Activated CD4-positive, CD25-positive, alpha-beta regulatory T cell (primary cell): ENCODE data around the gene MYO15B.
"Not testable (repeated sequence)": the region's sequence is repeated elsewhere in the genome, so short reads cannot be mapped to it uniquely, and the experiment has no call there.

ENCODE experiments used
- DNase-seq, 4 experiments: peaks; one replicate each; lab custom pipeline; 2025; lab: John Stamatoyannopoulos, UW

The MYO15B gene

GRCh38 chr17:75624714-75625345, 37.2 kb downstream of the MYO15B start:
- DNase-seq: no peak

- no peak for DNase-seq
Measured at GRCh38 chr17:75625813-75626486, 38.4 kb downstream of the MYO15B start.

- DNase-seq: no peak
Measured at GRCh38 chr17:75626496-75627038, 39.0 kb downstream of the MYO15B start.

GRCh38 chr17:75627094-75627493, 39.5 kb downstream of the MYO15B start:
- DNase-seq: no peak

- no peak for DNase-seq
Measured at GRCh38 chr17:75628425-75628824, 40.8 kb downstream of the MYO15B start.

- DNase-seq: no peak
Measured at GRCh38 chr17:75629157-75629556, 41.6 kb downstream of the MYO15B start.

- DNase-seq: no peak
Measured at GRCh38 chr17:75630071-75630917, 42.7 kb downstream of the MYO15B start.

- no peak for DNase-seq
Measured at GRCh38 chr17:75631353-75631752, 43.8 kb downstream of the MYO15B start.

- DNase-seq: no peak
Measured at GRCh38 chr17:75632428-75632827, 44.8 kb downstream of the MYO15B start.

GRCh38 chr17:75632863-75633485, 45.4 kb downstream of the MYO15B start, which contains the start of gene SMIM5:
SMIM5 (plus strand) TSS chr17:75633434; CDS start chr17:75640202, 6,768 bp downstream.
- DNase-seq: peak; percentile 72 to 81 (median 76)

GRCh38 chr17:75633486-75634375, 46.1 kb downstream of the MYO15B start:
- peak in 1 of 4 experiments; percentile 25 for DNase-seq

GRCh38 chr17:75634376-75634740, 46.8 kb downstream of the MYO15B start:
- no peak for DNase-seq

GRCh38 chr17:75634754-75635609, 47.4 kb downstream of the MYO15B start:
- no peak for DNase-seq

GRCh38 chr17:75635610-75636202, 48.1 kb downstream of the MYO15B start:
- DNase-seq: no peak

- no peak for DNase-seq
Measured at GRCh38 chr17:75636381-75637142, 49.0 kb downstream of the MYO15B start.

- no peak for DNase-seq
Measured at GRCh38 chr17:75637143-75637538, 49.5 kb downstream of the MYO15B start.

GRCh38 chr17:75637551-75637950, 50.0 kb downstream of the MYO15B start:
- no peak for DNase-seq

- DNase-seq: not testable (repeated sequence)
Measured at GRCh38 chr17:75638039-75638438, 50.4 kb downstream of the MYO15B start.

GRCh38 chr17:75638893-75639292, 51.3 kb downstream of the MYO15B start:
- no peak for DNase-seq
